Measurements from ENCODE around the gene KDM3B.

The KDM3B gene

GRCh38 chr5:138457531-138458275, 105.2 kb downstream of the KDM3B start:
- Mint-ChIP-seq H3K27me3 (no peaks in the 10 kb centered on the region), H3K4me3 (no peak overlapping the region), H3K4me1 (peaks cover 19% of the 10 kb centered on the region), H3K36me3 (no peaks in the 10 kb centered on the region), H3K27ac (no peak overlapping the region), H3K9me3 (no peaks in the 10 kb centered on the region)
- ATAC-seq (ENCODE audit: low read depth) (no peak), DNase-seq (ENCODE audit: low spot score in 2 of 2) (no peak)

- ATAC-seq (ENCODE audit: low read depth) (no peak), DNase-seq (ENCODE audit: low spot score in 2 of 2) (no peak)
- Mint-ChIP-seq H3K27ac (no peak overlapping the region), H3K4me1 (peaks cover 19% of the 10 kb centered on the region), H3K36me3 (no peaks in the 10 kb centered on the region), H3K27me3 (no peaks in the 10 kb centered on the region), H3K4me3 (no peak overlapping the region), H3K9me3 (no peaks in the 10 kb centered on the region)
Measured at GRCh38 chr5:138458384-138458783, 105.9 kb downstream of the KDM3B start.

- DNase-seq (ENCODE audit: low spot score in 2 of 2) (no peak), ATAC-seq (ENCODE audit: low read depth) (no peak)
- Mint-ChIP-seq H3K36me3 (no peaks in the 10 kb centered on the region), H3K27ac (peak overlapping the region; percentile 93), H3K9me3 (no peaks in the 10 kb centered on the region), H3K4me1 (peaks cover 19% of the 10 kb centered on the region), H3K4me3 (peak overlapping the region; percentile 55), H3K27me3 (no peaks in the 10 kb centered on the region)
Measured at GRCh38 chr5:138458856-138459255, 106.4 kb downstream of the KDM3B start.

- H3K27ac Mint-ChIP-seq, result peak overlapping the region; percentile 93
- DNase-seq (ENCODE audit: low spot score in 2 of 2), result peak; percentile 45 to 47
- H3K36me3 Mint-ChIP-seq, result no peaks in the 10 kb centered on the region
- H3K4me1 Mint-ChIP-seq, result peaks cover 19% of the 10 kb centered on the region
- no peaks in the 10 kb centered on the region for H3K27me3 Mint-ChIP-seq
- peak; percentile 50 for ATAC-seq (ENCODE audit: low read depth)
- H3K9me3 Mint-ChIP-seq, result no peaks in the 10 kb centered on the region
- peak overlapping the region; percentile 55 for H3K4me3 Mint-ChIP-seq
Measured at GRCh38 chr5:138459311-138459933, 106.9 kb downstream of the KDM3B start.

DNA sequence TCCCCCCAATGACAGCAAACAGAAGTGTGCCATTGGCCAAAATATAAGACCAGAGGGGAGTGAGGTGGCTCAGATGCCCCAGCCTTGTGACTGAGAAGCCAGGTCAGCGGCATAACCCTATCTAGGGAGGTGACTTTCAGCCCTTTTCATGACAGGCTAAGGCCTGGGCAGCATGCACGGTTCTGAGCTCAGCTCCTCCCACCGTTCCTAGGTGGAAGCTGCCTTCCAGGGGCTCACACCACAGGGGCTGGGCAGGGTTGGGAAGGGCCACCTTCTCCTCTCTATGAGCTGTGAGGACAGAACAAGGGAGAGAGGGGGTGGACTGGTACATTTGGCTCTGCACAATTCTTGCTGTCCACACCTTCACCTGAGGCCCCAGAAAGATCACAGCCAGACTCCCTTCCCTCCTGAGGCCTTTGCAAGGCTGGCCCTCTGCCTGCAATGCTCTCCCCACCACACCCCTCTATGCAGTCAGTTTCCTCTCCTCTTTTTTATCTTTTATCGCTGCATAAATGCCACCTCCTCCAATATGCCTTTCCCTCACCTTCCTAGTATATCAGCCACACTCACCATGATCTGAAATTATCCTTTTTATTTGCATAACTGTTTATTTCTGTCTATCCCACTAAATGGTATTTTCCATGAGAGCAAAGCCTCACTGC, 107.7 kb downstream of the KDM3B start:
- H3K9me3 Mint-ChIP-seq, result no peaks in the 10 kb centered on the region
- H3K36me3 Mint-ChIP-seq, result no peaks in the 10 kb centered on the region
- H3K4me1 Mint-ChIP-seq, result peaks cover 19% of the 10 kb centered on the region
- H3K27ac Mint-ChIP-seq, result no peak overlapping the region
- H3K27me3 Mint-ChIP-seq, result no peaks in the 10 kb centered on the region
- H3K4me3 Mint-ChIP-seq, result no peak overlapping the region
- no peak for ATAC-seq (ENCODE audit: low read depth)
- DNase-seq (ENCODE audit: low spot score in 2 of 2), result no peak

- Mint-ChIP-seq H3K4me3 (no peak overlapping the region), H3K4me1 (peaks cover 20% of the 10 kb centered on the region), H3K27me3 (no peaks in the 10 kb centered on the region), H3K27ac (no peak overlapping the region), H3K36me3 (no peaks in the 10 kb centered on the region), H3K9me3 (no peaks in the 10 kb centered on the region)
- ATAC-seq (ENCODE audit: low read depth) (no peak), DNase-seq (ENCODE audit: low spot score in 2 of 2) (no peak)
Measured at GRCh38 chr5:138461343-138462125, 109.0 kb downstream of the KDM3B start.

- no peak for ATAC-seq (ENCODE audit: low read depth)
Measured at GRCh38 chr5:138463419-138464007, 111.0 kb downstream of the KDM3B start.

GRCh38 chr5:138464008-138464387, 111.5 kb downstream of the KDM3B start:
- Mint-ChIP-seq H3K27me3 (no peaks in the 10 kb centered on the region), H3K4me1 (peaks cover 34% of the 10 kb centered on the region), H3K9me3 (no peaks in the 10 kb centered on the region), H3K4me3 (peak overlapping the region; percentile 92), H3K27ac (peak overlapping the region; percentile 94), H3K36me3 (peaks cover 17% of the 10 kb centered on the region)
- peak; percentile 93 to 94 for DNase-seq (ENCODE audit: low spot score in 2 of 2)
- ATAC-seq (ENCODE audit: low read depth), result peak; percentile 63

More at GRCh38 chr5:138463419-138464007, 111.0 kb downstream of the KDM3B start:
- Mint-ChIP-seq H3K27me3 (no peaks in the 10 kb centered on the region), H3K27ac (peak overlapping the region; percentile 94), H3K4me1 (peaks cover 36% of the 10 kb centered on the region), H3K36me3 (peaks cover 17% of the 10 kb centered on the region), H3K4me3 (peak overlapping the region; percentile 92), H3K9me3 (no peaks in the 10 kb centered on the region)
- DNase-seq (ENCODE audit: low spot score in 2 of 2), result no peak

DNA sequence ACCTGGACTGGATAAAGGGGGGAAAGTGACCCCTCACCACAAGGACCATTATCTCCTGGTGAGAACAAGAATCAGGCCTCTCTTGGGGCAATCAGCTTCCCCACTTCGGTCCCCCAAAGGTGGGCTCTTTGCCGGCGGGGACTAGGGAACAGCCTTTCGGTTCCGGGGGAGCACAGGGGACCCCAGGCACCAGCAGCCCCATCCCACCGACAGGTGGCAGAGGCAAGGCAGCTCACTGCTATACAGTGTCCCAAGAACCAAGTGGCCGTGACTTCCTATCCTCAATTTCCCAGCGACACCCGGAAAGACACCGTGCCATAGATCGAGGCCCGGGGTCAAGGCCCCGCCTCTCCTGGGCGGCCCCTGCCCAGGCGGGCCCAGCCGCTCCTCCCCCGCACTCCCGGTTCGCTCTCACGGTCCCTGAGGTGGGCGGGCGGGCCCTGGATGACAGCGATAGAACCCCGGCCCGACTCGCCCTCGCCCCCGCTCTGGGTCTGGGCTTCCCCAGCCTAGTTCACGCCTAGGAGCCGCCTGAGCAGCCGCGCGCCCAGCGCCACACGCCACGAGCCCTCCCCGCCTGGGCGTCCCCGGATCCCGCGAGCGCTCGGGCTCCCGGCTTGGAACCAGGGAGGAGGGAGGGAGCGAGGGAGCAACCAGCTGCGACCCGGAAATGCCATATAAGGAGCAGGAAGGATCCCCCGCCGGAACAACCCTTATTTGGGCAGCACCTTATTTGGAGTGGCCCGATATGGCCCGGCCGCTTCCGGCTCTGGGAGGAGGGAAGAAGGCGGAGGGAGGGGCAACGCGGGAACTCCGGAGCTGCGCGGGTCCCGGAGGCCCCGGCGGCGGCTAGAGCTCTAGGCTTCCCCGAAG, 112.1 kb downstream of the KDM3B start:
- Mint-ChIP-seq H3K9me3 (no peaks in the 10 kb centered on the region), H3K4me1 (peaks cover 30% of the 10 kb centered on the region), H3K27me3 (no peaks in the 10 kb centered on the region), H3K36me3 (peaks cover 17% of the 10 kb centered on the region), H3K27ac (peak overlapping the region; percentile 94), H3K4me3 (peak overlapping the region; percentile 92)
- peak; percentile 67 for ATAC-seq (ENCODE audit: low read depth)
- peak; percentile 98 to 99 for DNase-seq (ENCODE audit: low spot score in 2 of 2)

DNA sequence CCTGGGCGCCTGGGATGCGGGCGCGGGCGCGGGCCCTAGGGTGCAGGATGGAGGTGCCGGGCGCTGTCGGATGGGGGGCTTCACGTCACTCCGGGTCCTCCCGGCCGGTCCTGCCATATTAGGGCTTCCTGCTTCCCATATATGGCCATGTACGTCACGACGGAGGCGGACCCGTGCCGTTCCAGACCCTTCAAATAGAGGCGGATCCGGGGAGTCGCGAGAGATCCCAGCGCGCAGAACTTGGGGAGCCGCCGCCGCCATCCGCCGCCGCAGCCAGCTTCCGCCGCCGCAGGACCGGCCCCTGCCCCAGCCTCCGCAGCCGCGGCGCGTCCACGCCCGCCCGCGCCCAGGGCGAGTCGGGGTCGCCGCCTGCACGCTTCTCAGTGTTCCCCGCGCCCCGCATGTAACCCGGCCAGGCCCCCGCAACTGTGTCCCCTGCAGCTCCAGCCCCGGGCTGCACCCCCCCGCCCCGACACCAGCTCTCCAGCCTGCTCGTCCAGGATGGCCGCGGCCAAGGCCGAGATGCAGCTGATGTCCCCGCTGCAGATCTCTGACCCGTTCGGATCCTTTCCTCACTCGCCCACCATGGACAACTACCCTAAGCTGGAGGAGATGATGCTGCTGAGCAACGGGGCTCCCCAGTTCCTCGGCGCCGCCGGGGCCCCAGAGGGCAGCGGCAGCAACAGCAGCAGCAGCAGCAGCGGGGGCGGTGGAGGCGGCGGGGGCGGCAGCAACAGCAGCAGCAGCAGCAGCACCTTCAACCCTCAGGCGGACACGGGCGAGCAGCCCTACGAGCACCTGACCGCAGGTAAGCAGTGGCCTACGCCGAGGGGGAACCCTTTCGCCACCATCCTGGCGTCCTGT, 113.0 kb downstream of the KDM3B start, which contains the start of gene EGR1:
Gene EGR1 (plus strand): TSS at position 219 of the 864 bp plus-strand sequence. CDS start 283 bp downstream, at position 502.
- peak; percentile 65 for DNase-seq (ENCODE audit: low spot score in 2 of 2)
- Mint-ChIP-seq H3K4me1 (peaks cover 27% of the 10 kb centered on the region), H3K4me3 (peak within 1 kb of the TSS; percentile 92), H3K36me3 (peaks cover 17% of the 10 kb centered on the region), H3K27me3 (no peaks in the 10 kb centered on the region), H3K27ac (peak within 1 kb of the TSS; percentile 94), H3K9me3 (no peaks in the 10 kb centered on the region)
- peak; percentile 57 for ATAC-seq (ENCODE audit: low read depth)

GRCh38 chr5:138466125-138466899, 113.8 kb downstream of the KDM3B start:
- H3K27ac Mint-ChIP-seq, result peak overlapping the region; percentile 94
- no peaks in the 10 kb centered on the region for H3K27me3 Mint-ChIP-seq
- ATAC-seq (ENCODE audit: low read depth) (no peak), DNase-seq (ENCODE audit: low spot score in 2 of 2) (no peak)
- peaks cover 17% of the 10 kb centered on the region for H3K36me3 Mint-ChIP-seq
- H3K4me3 Mint-ChIP-seq, result peak overlapping the region; percentile 92
- no peaks in the 10 kb centered on the region for H3K9me3 Mint-ChIP-seq
- H3K4me1 Mint-ChIP-seq, result peaks cover 21% of the 10 kb centered on the region
